Karpas-422 (cell line): ENCODE data around the gene NRP2. TPM values are rescaled to one million over a fixed set of nuclear protein-coding genes. Genes with fewer than 3 reads are reported as not detected.

Experiments
- DNase-seq: peaks from one replicate; pipeline ENCODE4 v3.0.0-alpha.2; 2015
- H2AFZ ChIP-seq: fragments of 200-600 bp; sonication (generic); 2 replicates; pipeline ENCODE4 v1.6.1; 2014; ENCODE audit warnings: antibody characterized with exemption, low read length, mixed read lengths
- H3K27ac ChIP-seq: fragments of 200-600 bp; sonication (generic); 2 replicates; pipeline ENCODE4 v1.5.1; 2014; ENCODE audit warnings: mild to moderate bottlenecking, low read length, moderate library complexity
- H3K27me3 ChIP-seq: fragments of 200-600 bp; sonication (generic); 2 replicates; pipeline ENCODE4 v1.6.1; 2014; ENCODE audit warnings: low read length, mixed read lengths
- H3K36me3 ChIP-seq: fragments of 200-600 bp; sonication (generic); 2 replicates; pipeline ENCODE4 v1.6.1; 2014; ENCODE audit warnings: low read length, mixed read lengths; ENCODE audit not compliant: insufficient read depth
- H3K4me1 ChIP-seq: fragments of 200-600 bp; sonication (generic); 2 replicates; pipeline ENCODE4 v1.6.1; 2014; ENCODE audit warnings: mild to moderate bottlenecking, low read length, mixed read lengths
- H3K4me2 ChIP-seq: fragments of 200-600 bp; sonication (generic); 2 replicates; pipeline ENCODE4 v1.6.1; 2014; ENCODE audit warnings: low read length, low read depth, mild to moderate bottlenecking; ENCODE audit not compliant: poor library complexity, severe bottlenecking
- H3K4me3 ChIP-seq: fragments of 200-600 bp; sonication (generic); 2 replicates; pipeline ENCODE4 v1.5.1; 2014; ENCODE audit warnings: mild to moderate bottlenecking, antibody characterized with exemption, low read length, mixed read lengths
- H3K79me2 ChIP-seq: fragments of 200-600 bp; sonication (generic); 2 replicates; pipeline ENCODE4 v1.6.1; 2014; ENCODE audit warnings: mild to moderate bottlenecking, low read length, mixed read lengths
- H3K9ac ChIP-seq: fragments of 200-600 bp; sonication (generic); 2 replicates; pipeline ENCODE4 v1.6.0; 2014; ENCODE audit warnings: low read length
- H3K9me2 ChIP-seq: fragments of 200-600 bp; sonication (generic), shearing (Covaris generic); replicated peaks from 2 replicates; pipeline ENCODE4 v1.6.0; 2014; ENCODE audit warnings: mild to moderate bottlenecking, low read length, moderate library complexity; ENCODE audit not compliant: insufficient read depth
- H3K9me3 ChIP-seq: fragments of 300-700, 200-600 bp; sonication (generic); 2 replicates; pipeline ENCODE4 v1.6.1; 2014; ENCODE audit warnings: low read length, mixed read lengths
- H4K20me1 ChIP-seq: fragments of 200-600 bp; sonication (generic); 2 replicates; pipeline ENCODE4 v1.6.1; 2014; ENCODE audit warnings: mild to moderate bottlenecking, antibody characterized with exemption, low read length, low read depth; ENCODE audit not compliant: insufficient read depth
- total RNA-seq: library from RNA; depleted of rRNA; stranded (reverse); fragments of >200 nt; shearing (Covaris generic); gene quantifications from 2 replicates; pipeline ENCODE4 v1.2.3, GENCODE V29; 2014; ENCODE audit warnings: low replicate concordance

Gene NRP2
- total RNA-seq, 1 experiment from 2014 or later = 4.4 TPM

DNA sequence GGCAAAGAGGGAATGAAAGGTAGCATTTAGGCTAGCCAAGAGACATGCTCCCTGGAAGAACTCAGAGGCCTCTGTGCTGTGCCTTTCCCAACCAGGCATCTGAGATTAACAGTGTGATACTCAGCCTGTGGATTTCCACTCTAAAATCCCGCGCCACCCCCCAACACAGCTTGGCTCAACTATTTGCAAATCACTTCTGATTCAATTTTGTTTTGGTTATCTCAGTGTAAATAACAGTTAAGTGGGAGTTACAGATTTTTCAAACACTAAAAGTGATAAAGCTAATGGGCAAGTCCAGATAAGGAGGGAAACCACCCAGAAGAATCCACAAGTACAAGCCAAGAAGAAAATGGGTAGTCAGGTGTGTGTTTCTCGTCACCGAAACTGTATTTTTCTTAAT is 1.4 kb upstream of the NRP2 start:
- DNase-seq = no peak
- Histone ChIP-seq H3K4me1 (peaks cover 41% of the 10 kb centered on the region), H3K9me3 (no peaks in the 10 kb centered on the region), H3K79me2 (no peaks in the 10 kb centered on the region), H3K27ac (no peak overlapping the region), H3K27me3 (no peaks in the 10 kb centered on the region), H3K9ac (no peak overlapping the region), H3K4me3 (no peak overlapping the region), H3K9me2 (no peaks in the 10 kb centered on the region), H3K36me3 (no peaks in the 10 kb centered on the region), H3K4me2 (no peak overlapping the region), H4K20me1 (no peaks in the 10 kb centered on the region), H2AFZ (no peak overlapping the region)

DNA sequence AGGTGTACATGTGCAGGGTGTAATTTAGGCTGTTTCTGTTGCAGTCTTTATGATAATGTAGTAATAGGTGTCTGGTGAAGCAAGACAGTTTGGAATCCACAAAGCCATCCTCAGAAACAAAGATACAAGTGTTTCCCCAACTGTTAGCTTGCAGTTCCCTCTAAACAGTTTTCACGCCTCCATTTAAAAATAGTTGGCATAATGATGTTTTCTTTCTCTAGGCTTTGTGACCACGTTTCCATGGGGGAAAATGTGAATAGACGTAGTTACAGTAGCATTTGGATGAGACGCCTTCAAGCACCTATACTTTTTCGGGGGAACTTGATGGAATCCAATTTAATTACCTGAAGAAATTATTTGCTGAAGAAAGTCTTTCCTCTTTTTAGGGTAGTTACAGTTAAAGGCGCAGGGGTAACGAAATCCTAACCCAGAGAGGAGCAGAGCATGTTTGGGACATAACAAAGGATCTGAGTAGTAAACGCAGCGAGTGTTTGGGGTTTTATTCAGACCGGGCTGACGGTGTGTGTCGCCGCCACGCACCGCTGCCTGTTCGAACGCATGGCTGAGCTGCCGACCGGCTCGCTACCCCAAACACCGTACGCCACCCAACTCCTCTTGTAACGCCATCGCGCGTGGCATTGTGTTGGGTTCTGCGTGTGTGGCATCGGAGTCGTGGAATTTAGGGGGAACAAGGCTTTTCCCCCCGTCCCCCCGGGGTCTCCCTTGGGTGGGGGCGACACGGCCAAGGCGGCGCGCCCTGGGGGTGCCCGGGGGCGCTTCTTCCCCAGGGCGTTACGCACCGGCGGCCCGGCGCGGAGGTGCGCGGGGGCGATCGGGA is 681 bp upstream of the NRP2 start:
- H3K4me3 ChIP-seq = peak overlapping the region; percentile 71
- peak overlapping the region; percentile 83; the same call in 1 of the 2 replicates for H2AFZ ChIP-seq
- H3K4me2 ChIP-seq = peak overlapping the region; percentile 85
- H3K27me3 ChIP-seq = no peaks in the 10 kb centered on the region
- no peak overlapping the region for H3K27ac ChIP-seq
- H3K9ac ChIP-seq = peak overlapping the region; percentile 75
- no peaks in the 10 kb centered on the region for H4K20me1 ChIP-seq
- no peaks in the 10 kb centered on the region for H3K9me3 ChIP-seq
- DNase-seq = peak; percentile 70
- no peaks in the 10 kb centered on the region for H3K9me2 ChIP-seq
- peaks cover 39% of the 10 kb centered on the region for H3K4me1 ChIP-seq
- no peaks in the 10 kb centered on the region for H3K79me2 ChIP-seq
- H3K36me3 ChIP-seq = no peaks in the 10 kb centered on the region

DNA sequence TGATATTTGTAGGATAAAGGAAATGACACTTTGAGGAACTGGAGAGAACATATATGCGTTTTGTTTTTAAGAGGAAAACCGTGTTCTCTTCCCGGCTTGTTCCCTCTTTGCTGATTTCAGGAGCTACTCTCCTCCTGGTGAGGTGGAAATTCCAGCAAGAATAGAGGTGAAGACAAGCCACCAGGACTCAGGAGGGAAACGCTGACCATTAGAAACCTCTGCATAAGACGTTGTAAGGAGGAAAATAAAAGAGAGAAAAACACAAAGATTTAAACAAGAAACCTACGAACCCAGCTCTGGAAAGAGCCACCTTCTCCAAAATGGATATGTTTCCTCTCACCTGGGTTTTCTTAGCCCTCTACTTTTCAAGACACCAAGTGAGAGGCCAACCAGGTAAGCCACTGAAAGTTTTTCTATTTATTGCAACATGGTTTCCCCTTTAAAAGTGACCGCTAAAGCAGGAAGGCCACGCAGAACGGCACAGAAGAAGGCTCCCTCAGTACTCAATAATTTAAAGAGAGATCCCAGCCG is 735 bp downstream of the NRP2 start:
- Histone ChIP-seq H3K9me2 (no peaks in the 10 kb centered on the region), H3K9me3 (no peaks in the 10 kb centered on the region), H3K4me3 (peak overlapping the region; percentile 71), H3K4me2 (peak overlapping the region; percentile 85), H3K79me2 (no peaks in the 10 kb centered on the region), H3K9ac (peak overlapping the region; percentile 75), H2AFZ (0 out of 2 replicates have a peak overlapping the region, but pooled peaks have one; percentile 83), H4K20me1 (no peaks in the 10 kb centered on the region), H3K36me3 (no peaks in the 10 kb centered on the region), H3K4me1 (peaks cover 39% of the 10 kb centered on the region), H3K27ac (no peak overlapping the region), H3K27me3 (no peaks in the 10 kb centered on the region)
- no peak for DNase-seq

DNA sequence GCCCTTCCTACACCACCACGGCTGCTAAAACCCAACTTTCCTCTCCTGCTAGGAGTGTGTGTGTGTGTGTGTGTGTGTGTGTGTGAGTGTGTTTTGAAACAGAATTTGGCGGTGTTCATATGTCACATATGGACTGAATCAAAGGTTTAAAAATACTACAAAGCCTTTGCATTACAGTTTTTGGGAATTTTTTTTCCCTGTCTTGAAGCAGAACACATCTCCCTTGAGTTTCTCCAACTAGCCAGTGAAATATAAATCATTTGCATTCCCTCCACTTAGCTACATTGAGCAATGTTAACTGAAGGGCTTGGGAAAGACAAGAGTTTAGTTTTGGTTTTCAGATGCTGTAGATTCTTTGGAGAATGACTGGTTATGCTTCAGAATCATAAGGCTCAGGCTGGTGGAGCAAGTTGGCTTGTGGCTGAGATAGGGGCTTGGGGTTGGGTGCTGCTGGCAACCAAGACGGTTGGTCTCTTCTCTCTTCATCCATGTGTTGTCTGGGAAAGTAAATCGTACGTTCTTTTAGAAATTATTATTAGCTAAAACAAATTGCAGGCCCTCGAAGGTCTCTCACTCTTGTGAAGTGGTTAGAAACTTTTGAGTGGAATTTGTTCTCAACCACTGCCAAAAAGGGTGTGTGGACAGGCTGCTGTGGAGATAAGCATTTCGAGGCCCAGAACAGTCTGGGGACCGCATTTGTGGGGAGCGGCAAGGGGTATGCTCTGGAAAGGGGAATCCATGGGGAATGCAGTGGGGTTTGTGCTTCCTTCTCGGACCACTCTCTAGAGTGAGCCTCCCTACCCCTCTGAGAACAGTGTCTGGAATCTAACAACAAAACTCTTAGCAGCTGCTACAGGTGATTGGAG is 1.4 kb downstream of the NRP2 start:
- no peak for DNase-seq
- Histone ChIP-seq H3K4me1 (peaks cover 39% of the 10 kb centered on the region), H3K79me2 (no peaks in the 10 kb centered on the region), H3K36me3 (no peaks in the 10 kb centered on the region), H3K9me3 (no peaks in the 10 kb centered on the region), H3K27ac (no peak overlapping the region), H3K9ac (peak overlapping the region; percentile 75), H3K4me2 (peak overlapping the region; percentile 85), H3K4me3 (peak overlapping the region; percentile 71), H4K20me1 (no peaks in the 10 kb centered on the region), H3K27me3 (no peaks in the 10 kb centered on the region), H3K9me2 (no peaks in the 10 kb centered on the region), H2AFZ (no peak overlapping the region)

DNA sequence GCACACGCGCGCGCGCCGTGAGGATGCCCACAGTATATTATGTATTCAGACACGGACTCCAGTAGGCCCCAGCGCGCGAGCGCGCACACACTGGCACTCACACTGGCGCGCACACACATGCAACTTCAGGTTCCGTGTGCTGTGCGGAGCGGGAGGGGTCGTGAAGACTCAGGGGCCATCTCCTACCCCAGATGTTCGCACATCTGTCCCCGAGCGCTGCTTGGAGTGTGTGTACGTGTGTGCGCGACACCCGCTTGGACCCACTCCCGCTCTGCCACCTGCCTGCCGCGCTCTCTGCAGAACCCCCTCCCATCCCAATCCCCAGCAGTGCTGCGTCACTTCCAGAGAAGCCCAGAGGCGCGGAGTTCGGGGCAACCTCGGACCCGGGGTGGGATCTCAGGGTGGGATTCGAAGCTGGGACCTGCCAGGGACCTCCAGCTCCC is 2.6 kb downstream of the NRP2 start:
- Histone ChIP-seq H3K27ac (no peak overlapping the region), H3K27me3 (no peaks in the 10 kb centered on the region), H3K9ac (no peak overlapping the region), H3K36me3 (no peaks in the 10 kb centered on the region), H3K9me3 (no peaks in the 10 kb centered on the region), H3K4me2 (no peak overlapping the region), H3K4me1 (peaks cover 35% of the 10 kb centered on the region), H2AFZ (no peak overlapping the region), H3K9me2 (no peaks in the 10 kb centered on the region), H3K4me3 (no peak overlapping the region), H3K79me2 (no peaks in the 10 kb centered on the region), H4K20me1 (no peaks in the 10 kb centered on the region; the same call in 1 of the 2 replicates)
- DNase-seq = no peak

DNA sequence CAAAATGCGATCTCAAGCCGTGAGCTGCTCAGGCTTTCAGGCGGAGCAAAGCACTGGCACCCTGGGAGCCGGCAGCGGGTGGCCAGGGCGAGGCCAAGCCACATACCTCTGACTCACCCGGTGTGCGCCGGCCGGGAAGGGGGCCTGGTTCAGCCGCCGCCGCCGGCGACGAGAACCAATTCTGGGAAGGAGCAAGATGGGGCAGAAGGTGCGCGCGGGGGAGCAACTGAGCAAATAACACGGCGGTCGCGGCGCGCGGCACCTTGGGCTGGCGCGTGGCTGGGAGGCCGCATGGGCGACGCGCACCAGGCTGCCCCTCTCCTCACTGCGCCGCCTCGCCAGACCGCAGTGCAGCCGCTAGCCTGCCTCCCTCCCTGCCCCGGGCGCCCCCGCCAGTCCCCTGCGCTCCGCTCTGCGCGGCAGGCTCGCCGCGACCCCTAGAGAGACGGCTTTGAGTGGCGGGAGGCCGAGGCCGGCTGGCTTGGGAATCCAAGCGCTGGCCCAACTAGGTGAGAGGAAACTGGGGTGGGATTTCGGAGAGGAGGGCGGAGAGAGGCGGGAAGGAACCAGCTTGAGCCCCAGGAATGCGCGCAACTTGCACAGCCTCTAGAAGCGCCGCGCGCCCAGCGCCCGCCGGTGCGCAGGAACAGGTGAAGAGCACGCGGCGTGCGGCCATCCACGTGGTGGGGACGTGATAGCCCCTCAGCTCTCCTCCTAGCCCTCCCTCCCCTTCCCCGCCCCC is 3.2 kb downstream of the NRP2 start:
- no peak overlapping the region for H3K9ac ChIP-seq
- H3K79me2 ChIP-seq = no peaks in the 10 kb centered on the region
- no peaks in the 10 kb centered on the region for H3K36me3 ChIP-seq
- H4K20me1 ChIP-seq = no peaks in the 10 kb centered on the region; the same call in 1 of the 2 replicates
- no peaks in the 10 kb centered on the region for H3K9me2 ChIP-seq
- no peak overlapping the region for H3K27ac ChIP-seq
- H3K27me3 ChIP-seq = no peaks in the 10 kb centered on the region
- no peak overlapping the region for H3K4me3 ChIP-seq
- no peak for DNase-seq
- H3K4me1 ChIP-seq = peaks cover 29% of the 10 kb centered on the region
- no peak overlapping the region for H2AFZ ChIP-seq
- H3K4me2 ChIP-seq = no peak overlapping the region
- H3K9me3 ChIP-seq = no peaks in the 10 kb centered on the region

DNA sequence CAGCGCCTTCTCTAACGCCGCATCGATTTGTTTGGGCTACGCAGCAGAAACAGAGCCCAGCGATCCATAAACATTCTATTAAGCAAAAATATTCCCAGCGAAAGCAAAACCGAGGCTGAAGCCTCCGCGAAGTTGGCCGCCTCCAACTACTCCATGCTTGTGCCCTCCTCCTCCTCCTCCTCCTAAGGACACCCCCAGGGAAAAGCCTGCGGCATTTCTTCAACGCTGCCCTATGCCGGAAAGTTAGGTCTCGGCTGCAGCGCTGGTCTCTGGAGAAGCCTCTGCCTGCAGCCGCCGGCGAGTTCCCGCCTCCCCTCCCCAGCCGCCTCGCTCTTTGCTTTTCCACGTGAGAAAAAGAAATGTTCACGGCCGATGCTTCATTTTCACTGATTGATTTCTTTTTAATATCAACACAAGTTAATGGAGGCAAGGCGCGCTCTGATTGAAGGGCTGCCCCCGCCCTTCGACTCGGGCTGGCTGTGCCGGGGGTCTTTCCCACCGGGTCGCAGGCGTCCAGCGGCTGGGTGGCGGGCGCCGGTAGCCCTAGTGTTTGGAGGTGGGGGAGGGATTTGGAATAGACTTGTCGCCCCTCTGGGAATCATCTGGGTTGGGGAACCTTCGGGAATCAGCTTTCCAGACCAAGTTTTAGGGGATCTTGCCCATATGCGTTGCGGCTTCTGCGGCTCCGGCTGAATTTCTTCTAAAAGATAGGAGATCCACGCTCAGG is 3.9 kb downstream of the NRP2 start:
- H2AFZ ChIP-seq = no peak overlapping the region
- no peak overlapping the region for H3K9ac ChIP-seq
- H4K20me1 ChIP-seq = no peaks in the 10 kb centered on the region; the same call in 1 of the 2 replicates
- no peaks in the 10 kb centered on the region for H3K9me3 ChIP-seq
- no peak for DNase-seq
- no peak overlapping the region for H3K4me3 ChIP-seq
- no peaks in the 10 kb centered on the region for H3K79me2 ChIP-seq
- H3K9me2 ChIP-seq = no peaks in the 10 kb centered on the region
- H3K36me3 ChIP-seq = no peaks in the 10 kb centered on the region
- no peak overlapping the region for H3K27ac ChIP-seq
- peaks cover 24% of the 10 kb centered on the region for H3K4me1 ChIP-seq
- no peak overlapping the region for H3K4me2 ChIP-seq
- H3K27me3 ChIP-seq = no peaks in the 10 kb centered on the region
